Tibial nerve (tissue), 4 donors: ENCODE results near the gene EREG.

ENCODE experiments used
- EP300 ChIP-seq, 2 donors: sonication (generic); formaldehyde crosslinking; IDR thresholded peaks; one replicate each; pipeline ENCODE4 v1.6.1; 2017; ENCODE audit warnings: antibody characterized with exemption in 2 of 2, mild to moderate bottlenecking in 1 of 2
- POLR2A ChIP-seq, 2 donors: fragments of 450-650 bp; IDR thresholded peaks; one replicate each; pipeline ENCODE4 v1.6.1; 2017; ENCODE audit warnings: antibody characterized with exemption in 2 of 2, mild to moderate bottlenecking in 2 of 2, moderate library complexity in 2 of 2
- TF ChIP-seq, protein P1 (sequence below), 5 experiments: fragments of 200-600 bp in 3 of 5; fragments of 450-650 bp in 2 of 5; sonication (generic) in 3 of 5; IDR thresholded peaks; one replicate each; pipeline ENCODE4 v1.5.1; 2016 to 2019; ENCODE audit warnings: antibody characterized with exemption in 5 of 5, mild to moderate bottlenecking in 3 of 5, moderate library complexity in 2 of 5

DNA sequence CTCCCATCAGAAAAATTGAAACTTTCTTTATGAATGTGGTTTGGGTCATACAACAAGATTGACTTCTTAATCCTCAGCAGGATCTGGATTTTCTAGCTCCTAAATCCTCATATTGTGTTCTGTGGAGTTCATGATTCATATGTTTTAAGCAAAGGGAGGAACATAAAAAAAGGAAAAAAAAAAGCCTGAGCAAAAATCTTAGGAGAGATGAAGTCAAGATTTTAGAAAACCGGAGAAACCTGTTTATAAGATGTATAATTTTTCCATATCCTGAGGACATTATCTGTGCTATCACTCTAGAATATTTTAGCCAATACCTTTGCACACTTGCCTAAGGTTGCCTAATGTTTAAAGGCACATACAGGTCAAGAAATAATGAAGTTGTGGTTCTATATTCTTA is 7.0 kb upstream of the EREG start:
- TF ChIP-seq, protein P1, sequence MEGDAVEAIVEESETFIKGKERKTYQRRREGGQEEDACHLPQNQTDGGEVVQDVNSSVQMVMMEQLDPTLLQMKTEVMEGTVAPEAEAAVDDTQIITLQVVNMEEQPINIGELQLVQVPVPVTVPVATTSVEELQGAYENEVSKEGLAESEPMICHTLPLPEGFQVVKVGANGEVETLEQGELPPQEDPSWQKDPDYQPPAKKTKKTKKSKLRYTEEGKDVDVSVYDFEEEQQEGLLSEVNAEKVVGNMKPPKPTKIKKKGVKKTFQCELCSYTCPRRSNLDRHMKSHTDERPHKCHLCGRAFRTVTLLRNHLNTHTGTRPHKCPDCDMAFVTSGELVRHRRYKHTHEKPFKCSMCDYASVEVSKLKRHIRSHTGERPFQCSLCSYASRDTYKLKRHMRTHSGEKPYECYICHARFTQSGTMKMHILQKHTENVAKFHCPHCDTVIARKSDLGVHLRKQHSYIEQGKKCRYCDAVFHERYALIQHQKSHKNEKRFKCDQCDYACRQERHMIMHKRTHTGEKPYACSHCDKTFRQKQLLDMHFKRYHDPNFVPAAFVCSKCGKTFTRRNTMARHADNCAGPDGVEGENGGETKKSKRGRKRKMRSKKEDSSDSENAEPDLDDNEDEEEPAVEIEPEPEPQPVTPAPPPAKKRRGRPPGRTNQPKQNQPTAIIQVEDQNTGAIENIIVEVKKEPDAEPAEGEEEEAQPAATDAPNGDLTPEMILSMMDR (IDR thresholded peaks at IDR 0.05): no peak
- TF ChIP-seq POLR2A (IDR thresholded peaks at IDR 0.05) (no peak), EP300 (IDR thresholded peaks at IDR 0.05) (no peak)
